Central memory CD8-positive, alpha-beta T cell (primary cell): ENCODE measurements around the gene RUNX2.
"Not testable (repeated sequence)": the region's sequence is repeated elsewhere in the genome, so short reads cannot be mapped to it uniquely, and the experiment has no call there.

Experiments used
- ATAC-seq: fragments of 150-1000 bp; cut with Tn5 transposase; replicated peaks from 2 replicates; pipeline ENCODE4 v1.10.0; 2022; ENCODE audit warnings: mild to moderate bottlenecking, moderate FRiP score, moderate number of reproducible peaks; ENCODE audit not compliant: poor library complexity, severe bottlenecking; ENCODE audit errors: extremely low read depth
- DNase-seq, 2 donors: peaks; one replicate each; pipeline ENCODE4 v3.0.0; 2021; ENCODE audit warnings: low spot score in 2 of 2
- H3K27ac Mint-ChIP-seq: one replicate; pipeline ENCODE4 v1.8.0; 2022; ENCODE audit warnings: low read depth, mild to moderate bottlenecking, moderate library complexity, mixed read lengths
- H3K27me3 Mint-ChIP-seq: one replicate; pipeline ENCODE4 v1.8.0; 2022; ENCODE audit warnings: mixed read lengths
- H3K36me3 Mint-ChIP-seq: one replicate; pipeline ENCODE4 v1.8.0; 2022; ENCODE audit warnings: mild to moderate bottlenecking, moderate library complexity, mixed read lengths; ENCODE audit not compliant: insufficient read depth
- H3K4me1 Mint-ChIP-seq: one replicate; pipeline ENCODE4 v1.8.0; 2022; ENCODE audit warnings: mixed read lengths
- H3K4me3 Mint-ChIP-seq: one replicate; pipeline ENCODE4 v1.8.0; 2022; ENCODE audit warnings: mild to moderate bottlenecking, moderate library complexity, mixed read lengths
- H3K9me3 Mint-ChIP-seq: one replicate; pipeline ENCODE4 v1.8.0; 2022; ENCODE audit warnings: mixed read lengths

Gene RUNX2

DNA sequence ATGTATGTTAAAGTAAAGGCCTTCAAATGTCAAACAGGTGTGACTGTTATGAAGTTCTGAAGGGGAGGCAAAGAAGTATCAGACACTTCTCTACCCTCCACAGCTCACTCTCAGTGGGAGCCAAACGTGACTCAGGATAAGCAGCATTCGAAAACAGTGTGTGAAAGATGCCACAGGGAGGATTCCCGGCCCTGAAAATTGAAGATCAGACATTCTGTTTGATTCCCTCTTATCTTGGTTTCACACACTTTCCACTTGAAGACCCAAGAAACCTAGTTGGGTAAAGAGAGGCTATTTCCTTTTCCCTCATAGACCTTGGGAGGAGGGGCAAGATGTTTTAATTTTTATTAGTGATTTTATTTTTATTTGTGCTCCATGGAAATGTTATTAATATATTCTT is 213.8 kb downstream of the RUNX2 start:
- DNase-seq (no peak), ATAC-seq (no peak)
- Mint-ChIP-seq H3K27me3 (no peaks in the 10 kb centered on the region), H3K27ac (no peak overlapping the region), H3K9me3 (no peaks in the 10 kb centered on the region), H3K4me1 (peaks cover 12% of the 10 kb centered on the region), H3K36me3 (peaks cover 8% of the 10 kb centered on the region), H3K4me3 (no peak overlapping the region)

DNA sequence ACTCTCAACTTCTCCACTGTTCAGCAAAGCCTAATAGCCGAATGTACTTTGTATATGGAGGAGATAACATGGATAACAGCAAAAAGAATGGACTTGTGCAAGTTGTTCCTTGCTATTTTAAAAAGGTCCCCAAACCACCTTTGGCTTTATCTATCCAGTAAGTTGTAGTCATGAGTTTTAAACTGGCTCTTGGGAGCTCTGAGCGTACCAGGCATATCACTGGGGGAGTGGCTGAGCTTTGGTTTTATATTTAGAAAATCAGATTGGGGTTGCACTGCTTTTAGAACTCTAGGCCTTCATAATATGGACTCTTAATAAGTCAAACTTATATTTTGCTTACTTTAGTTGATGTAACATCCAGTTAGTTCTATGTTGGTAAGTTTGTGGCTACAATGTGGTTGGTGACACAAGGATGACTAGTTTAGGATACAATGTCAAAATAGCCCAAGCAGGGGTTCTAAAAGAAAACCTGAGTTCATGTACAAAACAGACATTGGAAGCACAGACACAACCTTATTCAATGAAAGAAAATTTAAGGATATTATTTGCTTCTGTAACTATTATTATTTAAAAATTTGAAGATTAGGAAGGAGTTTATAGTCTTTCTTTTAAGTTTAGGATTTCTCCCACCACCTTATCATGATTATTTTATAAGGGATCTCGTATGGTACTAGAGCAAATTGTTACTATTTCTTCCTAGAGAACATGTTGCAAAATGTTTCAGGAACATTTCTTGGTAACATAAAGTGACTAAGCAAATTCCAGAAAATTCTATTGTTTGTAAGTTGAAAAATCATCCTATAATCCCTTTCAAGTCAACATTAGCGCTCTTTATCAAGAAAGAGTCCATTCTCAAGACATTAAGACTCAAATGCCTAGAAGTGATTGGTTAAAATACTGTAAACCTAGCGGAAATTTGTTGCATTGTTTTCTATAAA is 215.4 kb downstream of the RUNX2 start:
- no peaks in the 10 kb centered on the region for H3K9me3 Mint-ChIP-seq
- no peak for DNase-seq
- H3K27ac Mint-ChIP-seq, result peak overlapping the region; percentile 56
- no peaks in the 10 kb centered on the region for H3K27me3 Mint-ChIP-seq
- H3K4me1 Mint-ChIP-seq, result peaks cover 12% of the 10 kb centered on the region
- no peak for ATAC-seq
- peaks cover 5% of the 10 kb centered on the region for H3K36me3 Mint-ChIP-seq
- H3K4me3 Mint-ChIP-seq, result no peak overlapping the region

DNA sequence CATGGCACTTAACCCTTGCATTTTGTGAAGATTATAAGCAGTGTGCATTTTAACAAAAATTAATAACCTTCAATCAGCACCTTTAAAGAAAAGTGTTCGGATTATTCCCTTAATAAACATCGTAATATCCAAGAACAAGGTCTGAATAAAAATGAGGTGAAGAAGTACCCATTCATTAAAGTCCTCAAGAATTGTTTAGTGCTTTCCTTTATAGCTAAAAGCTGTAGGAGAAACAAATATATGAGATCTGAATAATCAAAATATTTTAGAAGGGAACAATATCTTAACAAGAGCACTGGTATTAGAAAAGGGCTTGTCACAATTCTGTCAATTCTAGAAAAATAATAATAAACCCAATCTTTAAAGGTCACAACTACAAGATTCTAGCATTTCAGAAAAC is 217.3 kb downstream of the RUNX2 start:
- DNase-seq (no peak), ATAC-seq (no peak)
- no peak overlapping the region for H3K4me3 Mint-ChIP-seq
- no peaks in the 10 kb centered on the region for H3K27me3 Mint-ChIP-seq
- no peaks in the 10 kb centered on the region for H3K4me1 Mint-ChIP-seq
- H3K27ac Mint-ChIP-seq, result no peak overlapping the region
- H3K9me3 Mint-ChIP-seq, result no peaks in the 10 kb centered on the region
- peaks cover 3% of the 10 kb centered on the region for H3K36me3 Mint-ChIP-seq

DNA sequence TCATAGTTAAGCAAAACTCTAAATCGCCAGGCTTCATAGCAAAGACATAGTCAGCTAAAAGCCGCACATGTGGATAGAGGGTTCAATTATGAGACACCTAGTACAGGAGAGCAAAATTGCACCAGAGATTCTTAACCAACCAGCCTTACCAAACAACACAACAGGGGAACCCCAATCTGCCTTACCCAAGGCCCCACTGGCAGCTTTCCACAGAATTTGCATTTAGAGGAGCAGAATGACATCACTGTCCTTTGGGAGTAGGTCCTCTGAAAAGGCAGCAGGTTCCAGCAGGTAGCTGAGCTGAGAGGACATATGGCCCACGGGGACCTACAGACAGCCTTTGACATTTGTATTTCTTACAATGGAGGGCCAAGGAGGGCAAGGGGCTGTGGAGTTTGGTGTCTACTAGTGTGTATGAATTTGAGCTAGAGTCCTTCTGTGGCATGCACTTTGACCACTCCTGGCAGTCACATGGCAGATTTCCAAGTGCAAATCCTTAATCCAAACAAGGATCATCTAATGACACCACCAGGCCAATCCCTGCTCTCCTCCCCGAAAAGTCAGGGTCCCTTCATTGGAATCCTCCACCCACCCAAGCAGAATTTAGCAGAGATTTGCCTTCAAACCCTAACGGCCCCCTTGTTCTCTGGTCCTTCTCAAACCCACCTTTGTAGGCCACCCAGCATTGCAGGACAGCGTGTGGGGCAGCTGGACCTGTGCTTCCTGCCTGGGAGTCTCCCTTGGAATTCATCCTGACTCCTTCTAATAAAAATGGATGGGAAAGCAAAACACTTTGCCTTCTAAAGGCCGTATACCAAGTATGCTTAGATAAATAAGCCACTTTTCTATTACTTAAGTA is 220.8 kb downstream of the RUNX2 start:
- Mint-ChIP-seq H3K4me1 (peaks cover 3% of the 10 kb centered on the region), H3K36me3 (peaks cover 3% of the 10 kb centered on the region), H3K27ac (no peak overlapping the region), H3K9me3 (no peaks in the 10 kb centered on the region), H3K27me3 (no peaks in the 10 kb centered on the region), H3K4me3 (no peak overlapping the region)
- DNase-seq (no peak), ATAC-seq (no peak)

DNA sequence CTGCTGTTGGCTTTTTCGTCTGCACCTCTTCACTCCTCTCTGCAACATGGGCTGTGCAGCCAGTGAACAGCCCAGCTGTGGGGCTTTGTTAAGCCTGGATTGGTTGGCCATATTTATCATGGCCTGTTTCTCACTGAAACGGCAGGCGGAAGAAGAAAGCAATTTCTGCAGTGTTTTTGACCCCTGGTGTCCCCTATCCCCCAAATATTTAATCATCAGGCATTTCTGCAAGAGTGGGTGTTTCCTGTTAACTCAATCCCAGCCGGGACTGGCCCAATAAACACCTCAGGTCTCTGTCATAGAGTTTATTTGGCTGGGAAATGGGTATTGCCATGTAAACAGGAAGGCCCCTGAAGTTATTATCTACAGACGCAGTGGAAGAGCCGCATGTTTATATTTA is 224.4 kb downstream of the RUNX2 start:
- Mint-ChIP-seq H3K36me3 (peaks cover 2% of the 10 kb centered on the region), H3K27me3 (no peaks in the 10 kb centered on the region), H3K4me3 (no peak overlapping the region), H3K9me3 (no peaks in the 10 kb centered on the region), H3K27ac (no peak overlapping the region), H3K4me1 (peaks cover 6% of the 10 kb centered on the region)
- DNase-seq (no peak), ATAC-seq (no peak)

DNA sequence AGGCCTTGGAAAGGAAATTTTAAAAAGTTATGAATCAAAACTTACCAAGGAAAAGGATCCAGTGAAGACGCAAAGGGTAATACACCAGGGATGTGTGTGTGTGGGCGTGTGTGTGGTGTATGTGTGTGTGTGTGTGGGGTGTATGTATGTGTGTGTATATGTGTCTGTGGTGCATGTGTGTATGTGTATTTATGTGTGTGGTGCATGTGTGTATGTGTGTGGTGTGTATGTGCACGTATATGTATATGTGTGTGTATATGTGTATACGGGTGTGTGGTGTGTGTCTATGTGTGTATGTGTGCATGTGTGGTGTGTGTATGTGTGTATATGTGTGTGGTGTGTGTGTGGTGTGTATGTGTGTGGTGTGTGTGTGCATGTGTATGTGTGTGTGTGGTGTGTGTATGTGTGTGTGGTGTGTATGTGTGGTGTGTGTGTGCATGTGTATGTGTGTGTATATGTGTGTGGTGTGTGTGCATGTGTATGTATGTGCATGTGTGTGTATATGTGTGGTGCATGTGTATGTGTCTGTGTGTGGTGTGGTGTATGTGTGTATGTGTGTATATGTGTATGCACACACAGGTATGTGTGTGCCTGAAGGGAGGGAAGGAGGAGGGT is 225.7 kb downstream of the RUNX2 start:
- DNase-seq, result no peak
- Mint-ChIP-seq H3K4me3 (no peak overlapping the region), H3K27ac (no peak overlapping the region), H3K27me3 (no peaks in the 10 kb centered on the region), H3K36me3 (peaks cover 2% of the 10 kb centered on the region), H3K9me3 (no peaks in the 10 kb centered on the region), H3K4me1 (peaks cover 6% of the 10 kb centered on the region)
- no peak for ATAC-seq

DNA sequence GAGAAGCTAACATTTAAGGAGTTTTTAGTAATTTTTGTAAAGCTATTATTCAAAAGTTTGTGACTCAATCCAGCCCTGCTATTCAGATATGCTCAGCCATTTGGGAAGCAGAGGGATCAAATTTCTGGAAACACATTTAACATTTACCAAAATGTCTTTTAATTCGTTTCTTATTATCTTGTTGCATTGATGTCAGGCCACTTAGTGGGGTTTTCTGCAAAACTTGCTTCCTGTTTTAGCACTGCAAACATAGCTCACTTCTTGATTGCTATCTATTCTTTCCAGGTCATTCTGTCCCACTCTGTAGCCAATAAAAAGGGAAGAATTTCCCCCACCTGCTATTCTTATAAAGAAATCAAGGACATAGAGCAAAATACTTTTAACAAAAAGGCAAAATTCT is 226.5 kb downstream of the RUNX2 start:
- DNase-seq (no peak), ATAC-seq (no peak)
- Mint-ChIP-seq H3K27ac (no peak overlapping the region), H3K4me3 (no peak overlapping the region), H3K4me1 (peaks cover 6% of the 10 kb centered on the region), H3K27me3 (no peaks in the 10 kb centered on the region), H3K9me3 (no peaks in the 10 kb centered on the region), H3K36me3 (peaks cover 2% of the 10 kb centered on the region)

DNA sequence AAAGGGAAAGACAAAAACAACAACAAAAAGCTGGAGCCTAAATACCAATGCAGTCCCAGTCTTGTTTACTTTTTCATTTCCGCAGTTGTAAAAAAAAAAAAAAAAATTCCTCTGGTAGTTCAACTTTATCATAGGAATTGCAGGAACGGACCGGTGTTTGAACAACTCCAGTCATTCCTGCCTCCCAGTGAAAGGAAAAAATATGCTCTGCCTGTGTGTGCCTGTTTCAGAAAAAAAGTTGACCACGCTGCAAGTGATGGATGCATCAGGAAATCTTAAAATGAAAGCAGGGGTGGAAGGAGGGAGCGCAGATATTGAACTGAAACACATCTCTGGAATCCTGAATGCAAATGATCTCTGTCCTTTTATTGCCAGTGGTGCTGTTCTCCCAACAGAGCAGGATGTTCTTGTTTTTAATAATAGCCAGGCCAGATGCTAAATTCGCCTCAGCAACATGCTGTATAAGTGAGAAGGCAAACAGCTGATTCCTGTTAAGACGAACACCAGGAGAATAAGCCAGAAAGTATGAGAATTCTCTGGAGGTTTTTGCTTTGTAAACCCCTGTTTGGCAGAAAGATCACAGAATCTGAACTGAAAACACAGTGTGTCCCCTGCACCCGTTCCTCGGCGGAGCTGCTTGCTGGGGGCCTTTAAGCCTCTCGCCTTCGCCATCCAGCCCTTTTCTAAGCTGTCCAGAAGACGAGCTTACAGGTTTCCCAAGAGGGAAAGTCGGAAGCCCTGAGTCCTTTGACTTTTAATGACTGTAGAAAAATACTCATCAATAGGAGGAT is 228.0 kb downstream of the RUNX2 start:
- ATAC-seq (no peak), DNase-seq (no peak)
- H3K9me3 Mint-ChIP-seq, result no peaks in the 10 kb centered on the region
- no peaks in the 10 kb centered on the region for H3K27me3 Mint-ChIP-seq
- no peak overlapping the region for H3K27ac Mint-ChIP-seq
- H3K4me1 Mint-ChIP-seq, result peaks cover 14% of the 10 kb centered on the region
- peaks cover 2% of the 10 kb centered on the region for H3K36me3 Mint-ChIP-seq
- no peak overlapping the region for H3K4me3 Mint-ChIP-seq

DNA sequence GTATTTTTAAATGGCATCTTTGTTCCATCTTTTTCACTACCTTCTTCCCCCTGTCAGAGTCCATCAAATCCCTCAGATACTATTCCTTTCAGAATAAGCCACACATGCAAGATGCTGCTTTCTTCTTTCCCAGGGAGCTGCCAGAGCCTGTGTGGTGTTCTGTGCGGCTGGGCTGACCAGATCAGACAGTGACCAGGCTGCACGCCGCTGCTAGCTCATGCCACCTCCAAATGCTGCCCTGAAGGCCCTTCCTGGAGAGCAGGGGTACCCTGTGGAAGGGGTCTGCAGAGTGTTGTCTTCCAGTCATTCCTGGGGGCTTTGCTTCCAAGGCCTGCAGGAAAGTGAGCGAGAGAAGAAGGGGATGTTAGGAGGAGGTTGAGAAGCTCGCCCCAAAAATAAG is 228.7 kb downstream of the RUNX2 start:
- no peaks in the 10 kb centered on the region for H3K27me3 Mint-ChIP-seq
- H3K9me3 Mint-ChIP-seq, result no peaks in the 10 kb centered on the region
- ATAC-seq (no peak), DNase-seq (no peak)
- no peak overlapping the region for H3K4me3 Mint-ChIP-seq
- peaks cover 2% of the 10 kb centered on the region for H3K36me3 Mint-ChIP-seq
- no peak overlapping the region for H3K27ac Mint-ChIP-seq
- peaks cover 14% of the 10 kb centered on the region for H3K4me1 Mint-ChIP-seq

DNA sequence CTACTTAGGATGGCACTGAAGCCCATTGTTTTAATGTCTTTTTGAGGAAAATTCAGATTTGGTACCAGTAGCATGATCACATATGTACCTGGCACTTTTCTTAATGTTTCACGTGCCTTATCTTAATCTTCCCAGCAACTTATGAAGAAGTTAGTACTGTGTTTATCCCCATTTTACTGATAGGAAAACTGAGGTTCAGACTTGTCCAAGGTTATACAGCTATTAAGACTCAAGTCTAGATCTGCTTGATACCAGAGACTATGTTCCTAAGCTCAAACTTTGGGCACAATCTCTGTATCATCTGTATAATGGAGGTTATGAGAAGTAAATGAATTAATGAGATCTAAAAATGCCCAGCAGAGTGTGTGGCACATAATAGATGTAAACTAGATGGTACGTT is 229.3 kb downstream of the RUNX2 start:
- H3K27me3 Mint-ChIP-seq, result no peaks in the 10 kb centered on the region
- no peak overlapping the region for H3K27ac Mint-ChIP-seq
- ATAC-seq (no peak), DNase-seq (no peak)
- no peaks in the 10 kb centered on the region for H3K9me3 Mint-ChIP-seq
- peaks cover 14% of the 10 kb centered on the region for H3K4me1 Mint-ChIP-seq
- H3K36me3 Mint-ChIP-seq, result peaks cover 2% of the 10 kb centered on the region
- no peak overlapping the region for H3K4me3 Mint-ChIP-seq

DNA sequence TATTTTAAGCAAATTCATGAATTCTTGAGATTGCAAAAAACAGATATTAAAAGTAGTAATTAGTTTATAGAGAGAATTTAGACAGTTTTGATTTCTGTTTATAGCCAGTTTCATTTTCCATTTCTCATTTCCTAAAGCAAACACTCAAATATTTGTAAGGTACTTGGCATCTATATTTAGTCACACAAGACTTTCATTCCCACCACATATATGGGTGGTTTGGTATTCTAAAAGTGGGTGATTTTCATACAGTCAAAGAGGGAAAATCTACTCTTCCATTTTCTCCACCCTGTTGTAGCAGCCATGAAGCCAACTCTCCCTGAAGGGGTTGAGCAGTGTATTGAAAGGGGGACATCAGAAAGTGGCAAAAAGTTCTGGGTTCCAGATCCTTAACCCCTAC is 230.7 kb downstream of the RUNX2 start:
- H3K27me3 Mint-ChIP-seq, result no peaks in the 10 kb centered on the region
- ATAC-seq (no peak), DNase-seq (no peak)
- H3K36me3 Mint-ChIP-seq, result peaks cover 2% of the 10 kb centered on the region
- no peaks in the 10 kb centered on the region for H3K9me3 Mint-ChIP-seq
- H3K27ac Mint-ChIP-seq, result no peak overlapping the region
- peaks cover 11% of the 10 kb centered on the region for H3K4me1 Mint-ChIP-seq
- H3K4me3 Mint-ChIP-seq, result no peak overlapping the region

DNA sequence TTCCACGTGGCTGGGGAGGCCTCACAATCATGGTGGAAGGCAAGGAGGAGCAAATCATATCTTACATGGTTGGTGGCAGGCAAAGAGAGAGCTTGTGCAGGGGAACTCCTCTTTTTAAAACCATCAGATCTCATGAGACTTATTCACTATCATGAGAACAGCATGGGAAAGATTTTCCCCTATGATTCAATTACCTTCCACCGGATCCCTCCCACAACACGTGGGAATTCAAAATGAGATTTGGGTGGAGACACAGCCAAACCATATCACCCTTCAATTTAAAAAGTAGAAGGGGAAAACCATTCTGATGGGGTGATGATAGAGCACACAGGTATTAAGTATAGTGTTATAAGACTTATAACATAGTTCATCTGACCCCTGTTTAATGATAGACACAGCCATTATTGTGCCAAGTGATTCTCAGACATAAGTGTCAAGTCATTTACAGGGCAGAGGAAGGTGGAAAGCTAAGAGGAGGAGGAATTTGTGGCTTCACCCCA is 232.2 kb downstream of the RUNX2 start:
- H3K27me3 Mint-ChIP-seq, ATAC-seq, H3K27ac Mint-ChIP-seq, DNase-seq, H3K9me3 Mint-ChIP-seq, H3K36me3 Mint-ChIP-seq, H3K4me1 Mint-ChIP-seq, H3K4me3 Mint-ChIP-seq: not testable (repeated sequence)
